GM12878 (cell line): Measurements from ENCODE around the gene SETMAR.

Source experiments
- CBFB ChIP-seq: IDR thresholded peaks from 2 replicates; pipeline ENCODE4 v1.6.1; 2016; ENCODE audit warnings: antibody characterized with exemption, low read depth
- CHD2 ChIP-seq: IDR thresholded peaks from 2 replicates; pipeline ENCODE4 v1.6.1; 2011; ENCODE audit warnings: low read depth, low read length, improper control_type of control experiment, borderline replicate concordance
- CTCF ChIP-seq, 3 experiments: IDR thresholded peaks in 2 of 3; conservative IDR thresholded peaks in 1 of 3; 2 replicates each; pipeline ENCODE4 v1.5.1; 2011; ENCODE audit warnings: low read depth in 3 of 3, low read length in 3 of 3, mild to moderate bottlenecking in 3 of 3, control low read depth in 2 of 3, moderate library complexity in 2 of 3, inconsistent platforms in 1 of 3, mixed read lengths in 1 of 3; ENCODE audit not compliant: control insufficient read depth in 2 of 3, insufficient read depth in 1 of 3; ENCODE audit errors: extremely low read depth in 1 of 3
- HDAC2 ChIP-seq: fragments of 200-600 bp; sonication (generic); IDR thresholded peaks from 2 replicates; pipeline ENCODE4 v1.6.1; 2017
- KDM1A ChIP-seq: fragments of 200-600 bp; sonication (generic); IDR thresholded peaks from 2 replicates; pipeline ENCODE4 v1.6.1; 2016; ENCODE audit warnings: borderline replicate concordance
- POLR2A ChIP-seq: IDR thresholded peaks from 2 replicates; pipeline ENCODE4 v1.6.1; 2011; ENCODE audit warnings: low read depth, mild to moderate bottlenecking, low read length
- SIN3A ChIP-seq: IDR thresholded peaks from 2 replicates; pipeline ENCODE4 v1.6.1; 2012; ENCODE audit warnings: low read depth, low read length, improper control_type of control experiment
- SIX5 ChIP-seq: IDR thresholded peaks from 2 replicates; pipeline ENCODE4 v1.6.1; 2011; ENCODE audit warnings: mild to moderate bottlenecking, low read depth, low read length, moderate library complexity; ENCODE audit not compliant: severe bottlenecking
- SMAD1 ChIP-seq: fragments of 450-650 bp; IDR thresholded peaks from 2 replicates; pipeline ENCODE4 v1.6.1; 2018; ENCODE audit warnings: mild to moderate bottlenecking, low read depth; ENCODE audit not compliant: partially characterized antibody
- SP1 ChIP-seq: IDR thresholded peaks from one replicate; pipeline ENCODE4 v1.6.1; 2011; ENCODE audit warnings: low read depth, low read length
- TCF7 ChIP-seq: IDR thresholded peaks from 2 replicates; pipeline ENCODE4 v1.6.1; 2014; ENCODE audit warnings: antibody characterized with exemption, borderline replicate concordance
- TF ChIP-seq, protein P1 (sequence below): fragments of 450-650 bp; formaldehyde crosslinking; IDR thresholded peaks from 2 replicates; pipeline ENCODE4 v1.5.0; 2022; ENCODE audit warnings: mild to moderate bottlenecking, missing genetic modification characterization
- TF ChIP-seq, protein P2 (sequence below): IDR thresholded peaks from 2 replicates; pipeline ENCODE4 v1.6.1; 2011; ENCODE audit warnings: low read depth, mild to moderate bottlenecking, low read length, moderate library complexity, borderline replicate concordance; ENCODE audit errors: extremely low read depth
- TF ChIP-seq, protein P3 (sequence below): fragments of 450-650 bp; IDR thresholded peaks from 2 replicates; pipeline ENCODE4 v1.6.1; 2014; ENCODE audit warnings: mild to moderate bottlenecking

DNA sequence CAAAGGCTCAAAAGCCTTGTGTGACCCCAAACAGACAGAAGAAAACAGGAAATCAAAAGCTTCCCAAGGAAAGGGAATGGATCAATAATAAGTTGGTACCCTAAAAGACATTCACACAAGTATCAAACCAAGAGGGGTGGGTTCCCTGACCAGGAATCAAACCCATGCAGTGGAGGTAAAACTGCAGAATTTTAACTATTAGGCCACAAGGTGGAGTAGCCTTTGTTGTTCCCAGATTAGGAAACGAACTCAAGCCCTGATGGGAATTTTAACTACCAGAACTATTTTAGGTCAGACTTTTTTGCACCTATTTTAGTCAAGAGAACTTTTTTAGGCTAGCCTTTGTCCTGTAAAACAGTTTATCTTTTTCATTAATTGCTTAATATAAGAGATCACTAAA, 31.4 kb downstream of the SETMAR start:
- TF ChIP-seq POLR2A (no peak), HDAC2 (no peak), KDM1A (no peak), SP1 (no peak), TCF7 (no peak), CBFB (no peak), SMAD1 (no peak), CTCF (IDR thresholded peaks at IDR 0.05 in 2 of 3, conservative IDR thresholded peaks at IDR 0.05 in 1 of 3; ENCODE audit: control insufficient read depth in 2 of 3, extremely low read depth in 1 of 3, insufficient read depth in 1 of 3, low read depth in 3 of 3, low read length in 3 of 3) (peak in 2 of 3 experiments; percentile 6 to 13; a peak in 1 of 6 replicates), SIN3A (no peak), CHD2 (no peak), SIX5 (no peak)
- TF ChIP-seq, protein P1, sequence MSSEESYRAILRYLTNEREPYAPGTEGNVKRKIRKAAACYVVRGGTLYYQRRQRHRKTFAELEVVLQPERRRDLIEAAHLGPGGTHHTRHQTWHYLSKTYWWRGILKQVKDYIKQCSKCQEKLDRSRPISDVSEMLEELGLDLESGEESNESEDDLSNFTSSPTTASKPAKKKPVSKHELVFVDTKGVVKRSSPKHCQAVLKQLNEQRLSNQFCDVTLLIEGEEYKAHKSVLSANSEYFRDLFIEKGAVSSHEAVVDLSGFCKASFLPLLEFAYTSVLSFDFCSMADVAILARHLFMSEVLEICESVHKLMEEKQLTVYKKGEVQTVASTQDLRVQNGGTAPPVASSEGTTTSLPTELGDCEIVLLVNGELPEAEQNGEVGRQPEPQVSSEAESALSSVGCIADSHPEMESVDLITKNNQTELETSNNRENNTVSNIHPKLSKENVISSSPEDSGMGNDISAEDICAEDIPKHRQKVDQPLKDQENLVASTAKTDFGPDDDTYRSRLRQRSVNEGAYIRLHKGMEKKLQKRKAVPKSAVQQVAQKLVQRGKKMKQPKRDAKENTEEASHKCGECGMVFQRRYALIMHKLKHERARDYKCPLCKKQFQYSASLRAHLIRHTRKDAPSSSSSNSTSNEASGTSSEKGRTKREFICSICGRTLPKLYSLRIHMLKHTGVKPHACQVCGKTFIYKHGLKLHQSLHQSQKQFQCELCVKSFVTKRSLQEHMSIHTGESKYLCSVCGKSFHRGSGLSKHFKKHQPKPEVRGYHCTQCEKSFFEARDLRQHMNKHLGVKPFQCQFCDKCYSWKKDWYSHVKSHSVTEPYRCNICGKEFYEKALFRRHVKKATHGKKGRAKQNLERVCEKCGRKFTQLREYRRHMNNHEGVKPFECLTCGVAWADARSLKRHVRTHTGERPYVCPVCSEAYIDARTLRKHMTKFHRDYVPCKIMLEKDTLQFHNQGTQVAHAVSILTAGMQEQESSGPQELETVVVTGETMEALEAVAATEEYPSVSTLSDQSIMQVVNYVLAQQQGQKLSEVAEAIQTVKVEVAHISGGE (CRISPR knock-in tag) = no peak
- TF ChIP-seq, protein P2, sequence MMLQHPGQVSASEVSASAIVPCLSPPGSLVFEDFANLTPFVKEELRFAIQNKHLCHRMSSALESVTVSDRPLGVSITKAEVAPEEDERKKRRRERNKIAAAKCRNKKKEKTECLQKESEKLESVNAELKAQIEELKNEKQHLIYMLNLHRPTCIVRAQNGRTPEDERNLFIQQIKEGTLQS = no peak
- TF ChIP-seq, protein P3, sequence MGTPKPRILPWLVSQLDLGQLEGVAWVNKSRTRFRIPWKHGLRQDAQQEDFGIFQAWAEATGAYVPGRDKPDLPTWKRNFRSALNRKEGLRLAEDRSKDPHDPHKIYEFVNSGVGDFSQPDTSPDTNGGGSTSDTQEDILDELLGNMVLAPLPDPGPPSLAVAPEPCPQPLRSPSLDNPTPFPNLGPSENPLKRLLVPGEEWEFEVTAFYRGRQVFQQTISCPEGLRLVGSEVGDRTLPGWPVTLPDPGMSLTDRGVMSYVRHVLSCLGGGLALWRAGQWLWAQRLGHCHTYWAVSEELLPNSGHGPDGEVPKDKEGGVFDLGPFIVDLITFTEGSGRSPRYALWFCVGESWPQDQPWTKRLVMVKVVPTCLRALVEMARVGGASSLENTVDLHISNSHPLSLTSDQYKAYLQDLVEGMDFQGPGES = no peak
